ENCODE results near the gene AGGF1. TPM values are rescaled to one million over a fixed set of nuclear protein-coding genes. Genes with fewer than 3 reads are reported as not detected.

Gene AGGF1
- total RNA-seq, 2 donors from 2014 or later = 20.8 to 24.4 TPM

DNA sequence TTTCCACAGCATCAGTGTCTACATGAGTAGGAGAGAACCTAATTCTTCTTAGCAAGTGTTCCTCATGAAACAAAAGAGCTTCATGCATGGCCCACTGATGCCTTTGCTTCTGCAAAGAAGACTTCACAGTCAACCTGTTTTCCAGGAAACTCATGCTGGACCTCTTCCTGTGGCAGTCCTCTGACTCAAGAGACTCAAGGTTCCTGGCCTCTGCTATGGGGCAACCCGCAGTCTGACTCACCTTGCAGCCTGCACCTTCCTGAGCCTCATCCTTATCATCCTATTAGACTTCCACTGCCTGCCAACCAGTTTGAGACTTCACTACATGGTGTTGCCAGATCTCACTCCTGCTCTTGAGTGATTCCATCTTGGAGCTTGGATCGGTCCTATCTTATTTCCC is 17.6 kb upstream of the AGGF1 start:
- Histone ChIP-seq H3K9ac (ENCODE audit: extremely low read depth, low read length, poor library complexity, severe bottlenecking) (no peak overlapping the region), H3K4me1 (ENCODE audit: control insufficient read depth, insufficient read depth, low read length) (no peaks in the 10 kb centered on the region)
- TF ChIP-seq, protein P1, sequence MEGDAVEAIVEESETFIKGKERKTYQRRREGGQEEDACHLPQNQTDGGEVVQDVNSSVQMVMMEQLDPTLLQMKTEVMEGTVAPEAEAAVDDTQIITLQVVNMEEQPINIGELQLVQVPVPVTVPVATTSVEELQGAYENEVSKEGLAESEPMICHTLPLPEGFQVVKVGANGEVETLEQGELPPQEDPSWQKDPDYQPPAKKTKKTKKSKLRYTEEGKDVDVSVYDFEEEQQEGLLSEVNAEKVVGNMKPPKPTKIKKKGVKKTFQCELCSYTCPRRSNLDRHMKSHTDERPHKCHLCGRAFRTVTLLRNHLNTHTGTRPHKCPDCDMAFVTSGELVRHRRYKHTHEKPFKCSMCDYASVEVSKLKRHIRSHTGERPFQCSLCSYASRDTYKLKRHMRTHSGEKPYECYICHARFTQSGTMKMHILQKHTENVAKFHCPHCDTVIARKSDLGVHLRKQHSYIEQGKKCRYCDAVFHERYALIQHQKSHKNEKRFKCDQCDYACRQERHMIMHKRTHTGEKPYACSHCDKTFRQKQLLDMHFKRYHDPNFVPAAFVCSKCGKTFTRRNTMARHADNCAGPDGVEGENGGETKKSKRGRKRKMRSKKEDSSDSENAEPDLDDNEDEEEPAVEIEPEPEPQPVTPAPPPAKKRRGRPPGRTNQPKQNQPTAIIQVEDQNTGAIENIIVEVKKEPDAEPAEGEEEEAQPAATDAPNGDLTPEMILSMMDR (conservative IDR thresholded peaks at IDR 0.05) = no peak

DNA sequence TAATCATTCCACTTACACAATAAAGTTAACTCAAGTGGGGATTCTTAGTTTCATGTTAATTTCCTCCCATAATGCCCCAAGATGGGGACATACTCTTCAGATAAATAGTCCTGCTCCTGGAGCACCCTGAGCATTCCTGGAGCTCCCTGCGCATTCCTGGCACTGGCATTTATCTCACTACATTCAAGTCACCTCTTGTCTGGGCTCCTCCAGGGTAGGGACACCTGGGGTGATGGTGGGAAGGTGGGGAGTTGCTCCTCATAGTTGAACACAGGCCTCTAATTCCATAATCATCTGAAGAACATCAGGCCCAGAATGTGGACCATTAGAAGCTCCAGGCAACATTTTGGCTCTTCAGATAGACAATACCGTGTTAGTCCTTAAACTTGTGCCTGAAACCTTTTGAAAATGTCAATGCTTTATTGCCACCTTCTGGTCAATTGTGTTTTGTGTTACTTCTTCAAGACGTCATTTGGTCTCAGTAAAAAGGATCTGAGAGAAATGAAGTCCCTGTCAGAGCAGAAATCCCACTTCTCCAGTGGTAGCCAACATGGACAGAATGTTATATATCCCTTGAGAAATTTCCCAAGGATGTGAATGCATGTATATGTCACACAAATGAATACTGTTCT is 14.2 kb upstream of the AGGF1 start:
- WGBS, 2 experiments (ENCODE audit: insufficient coverage in 1 of 2, insufficient read length in 1 of 2) = 14 to 45% methylated on average over 2 to 3 of the region's 3 CpGs
- H3K27me3 Mint-ChIP-seq (ENCODE audit: insufficient read depth) = peaks cover 10% of the 10 kb centered on the region
- TF ChIP-seq, protein P1 (conservative IDR thresholded peaks at IDR 0.05) = peak; percentile 77

More for the DNA sequence above, 17.6 kb upstream of the AGGF1 start:
- peaks cover 12% of the 10 kb centered on the region for H3K9me3 Mint-ChIP-seq
- WGBS, 2 experiments (ENCODE audit: insufficient coverage in 1 of 2, insufficient read length in 1 of 2) = 93 to 100% methylated on average over 1 to 2 of the region's 2 CpGs
- peaks cover 7% of the 10 kb centered on the region for H3K36me3 Mint-ChIP-seq (ENCODE audit: low read depth)
- H3K27ac Mint-ChIP-seq = no peak overlapping the region
- H3K4me3 Mint-ChIP-seq = no peak overlapping the region
- Histone ChIP-seq H3K36me3 (ENCODE audit: control insufficient read depth, insufficient read depth, low read length) (no peaks in the 10 kb centered on the region), H3K27me3 (ENCODE audit: control insufficient read depth, insufficient read depth, low read length, poor library complexity, severe bottlenecking) (no peaks in the 10 kb centered on the region), H3K27ac (ENCODE audit: low read depth, low read length) (no peak overlapping the region), H3K9me3 (ENCODE audit: control insufficient read depth, low read length) (peaks cover 8% of the 10 kb centered on the region), H3K4me3 (ENCODE audit: low read length) (no peak overlapping the region)
- H3K4me1 Mint-ChIP-seq = peaks cover 5% of the 10 kb centered on the region
- DNase-seq = no peak
- H3K27me3 Mint-ChIP-seq (ENCODE audit: insufficient read depth) = peaks cover 4% of the 10 kb centered on the region

DNA sequence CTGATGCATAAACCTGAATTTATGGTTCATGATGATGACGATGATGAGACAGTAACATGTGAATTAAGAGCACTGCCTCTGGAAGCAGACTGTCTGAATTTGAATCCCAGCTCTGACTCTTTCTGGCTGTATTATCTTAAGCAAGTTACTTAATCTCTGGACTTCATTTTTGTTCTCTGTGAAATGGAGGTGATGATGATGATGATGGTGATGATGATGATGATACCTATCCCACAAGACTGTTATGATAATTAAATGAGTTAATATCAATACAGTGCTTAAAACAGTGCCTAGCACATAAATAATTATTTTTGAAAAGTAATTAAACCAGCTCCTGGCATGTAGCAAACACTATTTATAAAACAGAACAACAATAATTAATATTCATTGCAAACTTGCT is 13.2 kb upstream of the AGGF1 start:
- no peak overlapping the region for H3K27ac ChIP-seq (ENCODE audit: low read depth, low read length)
- 96 to 100% methylated on average over 1 of the region's 1 CpG for WGBS, 2 experiments (ENCODE audit: insufficient coverage in 1 of 2, insufficient read length in 1 of 2)
- no peaks in the 10 kb centered on the region for H3K27me3 ChIP-seq (ENCODE audit: control insufficient read depth, insufficient read depth, low read length, poor library complexity, severe bottlenecking)
- no peaks in the 10 kb centered on the region for H3K4me1 ChIP-seq (ENCODE audit: control insufficient read depth, insufficient read depth, low read length)
- no peak overlapping the region for H3K9ac ChIP-seq (ENCODE audit: extremely low read depth, low read length, poor library complexity, severe bottlenecking)
- DNase-seq = no peak
- no peaks in the 10 kb centered on the region for H3K9me3 ChIP-seq (ENCODE audit: control insufficient read depth, low read length)
- Mint-ChIP-seq H3K27me3 (ENCODE audit: insufficient read depth) (peaks cover 10% of the 10 kb centered on the region), H3K36me3 (ENCODE audit: low read depth) (no peaks in the 10 kb centered on the region), H3K27ac (no peak overlapping the region), H3K4me3 (no peak overlapping the region), H3K9me3 (no peaks in the 10 kb centered on the region), H3K4me1 (peaks cover 13% of the 10 kb centered on the region)
- no peaks in the 10 kb centered on the region for H3K36me3 ChIP-seq (ENCODE audit: control insufficient read depth, insufficient read depth, low read length)
- no peak overlapping the region for H3K4me3 ChIP-seq (ENCODE audit: low read length)
- TF ChIP-seq, protein P1 (conservative IDR thresholded peaks at IDR 0.05) = no peak

More for the DNA sequence above, 14.2 kb upstream of the AGGF1 start:
- Mint-ChIP-seq H3K4me1 (peaks cover 16% of the 10 kb centered on the region), H3K4me3 (no peak overlapping the region), H3K9me3 (no peaks in the 10 kb centered on the region), H3K36me3 (ENCODE audit: low read depth) (no peaks in the 10 kb centered on the region), H3K27ac (no peak overlapping the region)
- no peaks in the 10 kb centered on the region for H3K27me3 ChIP-seq (ENCODE audit: control insufficient read depth, insufficient read depth, low read length, poor library complexity, severe bottlenecking)
- no peak overlapping the region for H3K9ac ChIP-seq (ENCODE audit: extremely low read depth, low read length, poor library complexity, severe bottlenecking)
- DNase-seq = peak; percentile 63
- no peaks in the 10 kb centered on the region for H3K9me3 ChIP-seq (ENCODE audit: control insufficient read depth, low read length)
- no peak overlapping the region for H3K27ac ChIP-seq (ENCODE audit: low read depth, low read length)
- no peak overlapping the region for H3K4me3 ChIP-seq (ENCODE audit: low read length)
- H3K4me1 ChIP-seq (ENCODE audit: control insufficient read depth, insufficient read depth, low read length) = no peaks in the 10 kb centered on the region
- no peaks in the 10 kb centered on the region for H3K36me3 ChIP-seq (ENCODE audit: control insufficient read depth, insufficient read depth, low read length)

Data from endodermal cell (in vitro differentiated cells).